ENCODE measurements around the gene APBA3. TPM values are rescaled to one million over a fixed set of nuclear protein-coding genes. Genes with fewer than 3 reads are reported as not detected.

The APBA3 gene
- total and polyA plus RNA-seq, 2 experiments from 2014 or later, result 17.2 to 31.8 TPM

DNA sequence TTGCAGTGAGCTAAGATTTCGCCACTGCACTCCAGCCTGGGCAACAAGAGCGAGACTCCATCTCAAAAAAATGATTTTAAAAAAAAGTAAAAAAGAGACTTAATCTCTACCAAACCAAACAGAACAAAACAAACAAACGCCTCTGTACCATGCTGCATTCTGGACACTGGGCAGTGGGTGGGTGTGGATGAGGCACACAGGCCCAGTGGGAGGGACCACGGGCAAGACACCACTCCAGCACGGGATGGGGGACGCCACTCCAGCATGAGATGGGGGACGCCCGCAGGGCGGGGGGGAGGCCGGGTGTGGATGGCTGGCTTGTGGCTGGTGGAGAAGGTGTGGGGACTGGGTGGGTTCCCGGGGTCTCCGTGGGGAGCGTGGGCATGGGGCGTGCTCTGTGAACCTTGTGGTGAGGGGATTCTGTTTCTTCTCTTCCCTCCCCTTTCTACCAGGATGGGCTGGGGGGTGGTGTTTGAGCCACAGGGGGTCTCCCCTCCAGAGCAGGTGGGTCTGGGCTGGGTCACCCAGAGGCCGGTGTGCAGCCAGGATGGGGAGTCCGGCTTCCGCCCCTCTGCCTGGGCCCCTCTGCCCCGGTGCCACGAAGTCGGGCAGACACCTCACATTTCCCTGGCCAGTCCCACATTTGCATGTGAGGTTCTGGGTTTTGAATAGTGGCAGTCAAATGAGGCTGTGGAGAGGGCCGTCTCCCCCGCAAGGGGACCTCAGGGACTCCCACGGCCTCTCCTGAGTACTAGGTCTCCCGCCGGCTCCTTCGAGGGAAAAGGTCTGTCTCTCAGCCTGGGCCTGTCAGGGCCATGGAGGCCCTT, 48.6 kb upstream of the APBA3 start (continued):
- TF ChIP-seq NANOG (IDR thresholded peaks at IDR 0.05; ENCODE audit: borderline replicate concordance), result no peak
- TF ChIP-seq, protein P1, sequence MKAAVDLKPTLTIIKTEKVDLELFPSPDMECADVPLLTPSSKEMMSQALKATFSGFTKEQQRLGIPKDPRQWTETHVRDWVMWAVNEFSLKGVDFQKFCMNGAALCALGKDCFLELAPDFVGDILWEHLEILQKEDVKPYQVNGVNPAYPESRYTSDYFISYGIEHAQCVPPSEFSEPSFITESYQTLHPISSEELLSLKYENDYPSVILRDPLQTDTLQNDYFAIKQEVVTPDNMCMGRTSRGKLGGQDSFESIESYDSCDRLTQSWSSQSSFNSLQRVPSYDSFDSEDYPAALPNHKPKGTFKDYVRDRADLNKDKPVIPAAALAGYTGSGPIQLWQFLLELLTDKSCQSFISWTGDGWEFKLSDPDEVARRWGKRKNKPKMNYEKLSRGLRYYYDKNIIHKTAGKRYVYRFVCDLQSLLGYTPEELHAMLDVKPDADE (IDR thresholded peaks at IDR 0.05), result no peak
- no peak for TF ChIP-seq ZNF114 (CRISPR knock-in tag; IDR thresholded peaks at IDR 0.05)
- no peak for TF ChIP-seq EZH2 (IDR thresholded peaks at IDR 0.05; ENCODE audit: low read depth, unreplicated experiment)
- TF ChIP-seq, protein P2, sequence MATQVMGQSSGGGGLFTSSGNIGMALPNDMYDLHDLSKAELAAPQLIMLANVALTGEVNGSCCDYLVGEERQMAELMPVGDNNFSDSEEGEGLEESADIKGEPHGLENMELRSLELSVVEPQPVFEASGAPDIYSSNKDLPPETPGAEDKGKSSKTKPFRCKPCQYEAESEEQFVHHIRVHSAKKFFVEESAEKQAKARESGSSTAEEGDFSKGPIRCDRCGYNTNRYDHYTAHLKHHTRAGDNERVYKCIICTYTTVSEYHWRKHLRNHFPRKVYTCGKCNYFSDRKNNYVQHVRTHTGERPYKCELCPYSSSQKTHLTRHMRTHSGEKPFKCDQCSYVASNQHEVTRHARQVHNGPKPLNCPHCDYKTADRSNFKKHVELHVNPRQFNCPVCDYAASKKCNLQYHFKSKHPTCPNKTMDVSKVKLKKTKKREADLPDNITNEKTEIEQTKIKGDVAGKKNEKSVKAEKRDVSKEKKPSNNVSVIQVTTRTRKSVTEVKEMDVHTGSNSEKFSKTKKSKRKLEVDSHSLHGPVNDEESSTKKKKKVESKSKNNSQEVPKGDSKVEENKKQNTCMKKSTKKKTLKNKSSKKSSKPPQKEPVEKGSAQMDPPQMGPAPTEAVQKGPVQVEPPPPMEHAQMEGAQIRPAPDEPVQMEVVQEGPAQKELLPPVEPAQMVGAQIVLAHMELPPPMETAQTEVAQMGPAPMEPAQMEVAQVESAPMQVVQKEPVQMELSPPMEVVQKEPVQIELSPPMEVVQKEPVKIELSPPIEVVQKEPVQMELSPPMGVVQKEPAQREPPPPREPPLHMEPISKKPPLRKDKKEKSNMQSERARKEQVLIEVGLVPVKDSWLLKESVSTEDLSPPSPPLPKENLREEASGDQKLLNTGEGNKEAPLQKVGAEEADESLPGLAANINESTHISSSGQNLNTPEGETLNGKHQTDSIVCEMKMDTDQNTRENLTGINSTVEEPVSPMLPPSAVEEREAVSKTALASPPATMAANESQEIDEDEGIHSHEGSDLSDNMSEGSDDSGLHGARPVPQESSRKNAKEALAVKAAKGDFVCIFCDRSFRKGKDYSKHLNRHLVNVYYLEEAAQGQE (IDR thresholded peaks at IDR 0.05; ENCODE audit: unreplicated experiment), result no peak
- TF ChIP-seq JUNB (IDR thresholded peaks at IDR 0.05; ENCODE audit: unreplicated experiment), result no peak

DNA sequence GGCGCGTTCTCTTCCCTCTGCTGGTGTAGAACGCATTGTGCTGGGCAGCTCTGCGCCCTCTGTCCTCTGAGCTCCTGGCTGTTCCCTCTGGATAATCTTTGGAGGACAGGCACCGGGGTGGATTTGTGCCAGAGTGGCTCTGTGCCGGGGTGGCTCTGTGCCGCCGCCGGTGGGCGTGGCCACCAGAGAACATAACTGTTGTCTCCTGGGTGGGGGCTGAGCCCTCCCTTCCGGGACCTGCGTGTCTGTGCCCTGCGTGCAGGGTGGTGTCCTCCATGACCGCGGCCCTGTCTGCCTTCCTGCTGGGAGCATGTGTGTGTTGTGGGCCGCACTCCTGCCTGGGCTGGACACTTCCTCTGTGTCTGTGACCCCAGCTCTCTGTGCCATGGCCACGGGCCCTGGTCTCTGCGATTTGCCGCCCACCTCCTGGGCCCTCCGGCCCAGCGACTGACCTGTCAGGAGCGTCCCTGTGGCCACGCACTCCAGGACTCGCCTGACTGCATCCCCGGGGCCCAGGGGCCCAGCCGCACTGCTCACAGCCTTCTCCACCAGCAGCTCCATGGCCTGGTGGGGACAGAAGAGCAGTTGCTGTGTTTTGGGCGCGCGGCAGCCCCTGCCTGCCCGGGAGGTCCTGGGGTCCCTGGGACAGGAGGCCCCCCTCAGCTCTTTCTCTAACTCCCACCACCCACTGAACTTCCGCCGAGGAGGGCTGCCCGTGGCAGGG, 47.1 kb upstream of the APBA3 start:
- H3K9me3 Mint-ChIP-seq, result peaks cover 4% of the 10 kb centered on the region; the same call in 1 of the 3 replicates
- Histone ChIP-seq H3F3A (replicated peaks; ENCODE audit: low read depth) (peaks cover 9% of the 10 kb centered on the region), H3K9me2 (ENCODE audit: insufficient read depth) (no peaks in the 10 kb centered on the region), H3K27ac (ENCODE audit: low read depth) (no peak overlapping the region), H3K36me3 (ENCODE audit: insufficient read depth) (no peaks in the 10 kb centered on the region), H2AFZ (no peak overlapping the region), H3K4me1 (ENCODE audit: insufficient read depth) (no peaks in the 10 kb centered on the region), H3K4me3 (no peak overlapping the region), H3K27me3 (ENCODE audit: insufficient read depth) (no peaks in the 10 kb centered on the region), H3K4me2 (no peak overlapping the region), H4K20me1 (replicated peaks; ENCODE audit: insufficient read depth) (no peaks in the 10 kb centered on the region), H3K79me2 (replicated peaks; ENCODE audit: insufficient read depth) (no peaks in the 10 kb centered on the region)
- ATAC-seq, result no peak
- no peak overlapping the region; the same call in 2 of the 3 replicates for H3K4me3 Mint-ChIP-seq
- no peak for DNase-seq (ENCODE audit: low spot score)
- no peaks in the 10 kb centered on the region; the same call in 2 of the 3 replicates for H3K4me1 Mint-ChIP-seq
- H3K36me3 Mint-ChIP-seq (ENCODE audit: low read depth), result no peaks in the 10 kb centered on the region
- peaks cover 14% of the 10 kb centered on the region for H3K27me3 Mint-ChIP-seq (ENCODE audit: insufficient read depth, low read depth, poor library complexity)
- no peak overlapping the region for H3K27ac Mint-ChIP-seq
- TF ChIP-seq JUNB (IDR thresholded peaks at IDR 0.05; ENCODE audit: unreplicated experiment), result no peak
- TF ChIP-seq CREB1 (CRISPR knock-in tag; IDR thresholded peaks at IDR 0.05; ENCODE audit: low read depth), result no peak
- TF ChIP-seq POLR2AphosphoS5 (IDR thresholded peaks at IDR 0.05; ENCODE audit: low read depth), result no peak
- TF ChIP-seq STAT1 (IDR thresholded peaks at IDR 0.05; ENCODE audit: unreplicated experiment), result no peak
- no peak for TF ChIP-seq EZH2phosphoT487 (IDR thresholded peaks at IDR 0.05; ENCODE audit: unreplicated experiment)
- TF ChIP-seq, protein P3, sequence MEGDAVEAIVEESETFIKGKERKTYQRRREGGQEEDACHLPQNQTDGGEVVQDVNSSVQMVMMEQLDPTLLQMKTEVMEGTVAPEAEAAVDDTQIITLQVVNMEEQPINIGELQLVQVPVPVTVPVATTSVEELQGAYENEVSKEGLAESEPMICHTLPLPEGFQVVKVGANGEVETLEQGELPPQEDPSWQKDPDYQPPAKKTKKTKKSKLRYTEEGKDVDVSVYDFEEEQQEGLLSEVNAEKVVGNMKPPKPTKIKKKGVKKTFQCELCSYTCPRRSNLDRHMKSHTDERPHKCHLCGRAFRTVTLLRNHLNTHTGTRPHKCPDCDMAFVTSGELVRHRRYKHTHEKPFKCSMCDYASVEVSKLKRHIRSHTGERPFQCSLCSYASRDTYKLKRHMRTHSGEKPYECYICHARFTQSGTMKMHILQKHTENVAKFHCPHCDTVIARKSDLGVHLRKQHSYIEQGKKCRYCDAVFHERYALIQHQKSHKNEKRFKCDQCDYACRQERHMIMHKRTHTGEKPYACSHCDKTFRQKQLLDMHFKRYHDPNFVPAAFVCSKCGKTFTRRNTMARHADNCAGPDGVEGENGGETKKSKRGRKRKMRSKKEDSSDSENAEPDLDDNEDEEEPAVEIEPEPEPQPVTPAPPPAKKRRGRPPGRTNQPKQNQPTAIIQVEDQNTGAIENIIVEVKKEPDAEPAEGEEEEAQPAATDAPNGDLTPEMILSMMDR (conservative IDR thresholded peaks at IDR 0.05; ENCODE audit: low read depth in 2 of 2), result no peak
- TF ChIP-seq EZH2 (IDR thresholded peaks at IDR 0.05; ENCODE audit: low read depth, unreplicated experiment), result no peak
- no peak for TF ChIP-seq ZNF114 (CRISPR knock-in tag; IDR thresholded peaks at IDR 0.05)
- TF ChIP-seq, protein P1 (IDR thresholded peaks at IDR 0.05), result no peak
- TF ChIP-seq, protein P2 (IDR thresholded peaks at IDR 0.05; ENCODE audit: unreplicated experiment), result no peak
- no peak for TF ChIP-seq NANOG (IDR thresholded peaks at IDR 0.05; ENCODE audit: borderline replicate concordance)
- no peak for TF ChIP-seq ZNF331 (CRISPR knock-in tag; IDR thresholded peaks at IDR 0.05; ENCODE audit: low read depth)

Measured in GM23338 (cell line).